Ovary (tissue), 3 donors: ENCODE data around the gene CDC26.

Source experiments
- POLR2A ChIP-seq: fragments of 450-650 bp; IDR thresholded peaks from one replicate; pipeline ENCODE4 v1.6.1; 2017; ENCODE audit warnings: antibody characterized with exemption, mild to moderate bottlenecking, moderate library complexity
- TF ChIP-seq, protein P1 (sequence below), 3 donors: fragments of 450-650 bp in 2 of 3; fragments of 200-600 bp in 1 of 3; IDR thresholded peaks; one replicate each; pipeline versions ENCODE4 v1.5.1 to v1.8.0; 2016 to 2022; ENCODE audit warnings: antibody characterized with exemption in 3 of 3, mild to moderate bottlenecking in 1 of 3
- donor health status: DM: no; HTN: no; CAD: no.

DNA sequence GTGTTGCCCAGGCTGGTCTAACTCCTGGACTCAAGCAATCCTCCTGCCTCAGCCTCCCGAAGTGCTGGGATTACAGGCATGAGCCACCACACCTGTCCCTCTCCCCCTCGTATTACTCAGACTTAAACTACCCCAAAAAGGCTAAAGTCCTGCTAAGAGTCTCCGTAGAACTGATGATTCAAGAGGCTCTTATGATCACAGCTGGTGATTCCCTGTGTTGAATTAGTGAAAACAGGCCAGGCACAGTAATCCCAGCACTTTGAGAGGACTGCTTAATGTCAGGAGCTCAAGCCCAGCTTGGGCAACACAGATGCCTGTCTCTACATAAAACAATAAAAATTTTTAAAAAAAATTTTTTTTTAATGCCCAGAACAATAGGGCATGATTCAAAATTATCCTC lies 9.2 kb downstream of the CDC26 start:
- TF ChIP-seq, protein P1, sequence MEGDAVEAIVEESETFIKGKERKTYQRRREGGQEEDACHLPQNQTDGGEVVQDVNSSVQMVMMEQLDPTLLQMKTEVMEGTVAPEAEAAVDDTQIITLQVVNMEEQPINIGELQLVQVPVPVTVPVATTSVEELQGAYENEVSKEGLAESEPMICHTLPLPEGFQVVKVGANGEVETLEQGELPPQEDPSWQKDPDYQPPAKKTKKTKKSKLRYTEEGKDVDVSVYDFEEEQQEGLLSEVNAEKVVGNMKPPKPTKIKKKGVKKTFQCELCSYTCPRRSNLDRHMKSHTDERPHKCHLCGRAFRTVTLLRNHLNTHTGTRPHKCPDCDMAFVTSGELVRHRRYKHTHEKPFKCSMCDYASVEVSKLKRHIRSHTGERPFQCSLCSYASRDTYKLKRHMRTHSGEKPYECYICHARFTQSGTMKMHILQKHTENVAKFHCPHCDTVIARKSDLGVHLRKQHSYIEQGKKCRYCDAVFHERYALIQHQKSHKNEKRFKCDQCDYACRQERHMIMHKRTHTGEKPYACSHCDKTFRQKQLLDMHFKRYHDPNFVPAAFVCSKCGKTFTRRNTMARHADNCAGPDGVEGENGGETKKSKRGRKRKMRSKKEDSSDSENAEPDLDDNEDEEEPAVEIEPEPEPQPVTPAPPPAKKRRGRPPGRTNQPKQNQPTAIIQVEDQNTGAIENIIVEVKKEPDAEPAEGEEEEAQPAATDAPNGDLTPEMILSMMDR (IDR thresholded peaks at IDR 0.05): no peak
- no peak for TF ChIP-seq POLR2A
